ENCODE results near the gene IFNGR1.
"Not testable (repeated sequence)": the region's sequence is repeated elsewhere in the genome, so short reads cannot be mapped to it uniquely, and the experiment has no call there.

Gene IFNGR1

GRCh38 chr6:137218917-137219663 lies at the start of gene IFNGR1:
IFNGR1 (minus strand) TSS chr6:137219385; CDS start chr6:137219327, 58 bp downstream.
- DNase-seq, result peak; percentile 74

- DNase-seq, result no peak
Measured at GRCh38 chr6:137268911-137269310, 49.7 kb upstream of the IFNGR1 start.

- no peak for DNase-seq
Measured at GRCh38 chr6:137266309-137266586, 47.1 kb upstream of the IFNGR1 start.

GRCh38 chr6:137265561-137266308 lies 46.5 kb upstream of the IFNGR1 start:
- DNase-seq, result no peak

DNA sequence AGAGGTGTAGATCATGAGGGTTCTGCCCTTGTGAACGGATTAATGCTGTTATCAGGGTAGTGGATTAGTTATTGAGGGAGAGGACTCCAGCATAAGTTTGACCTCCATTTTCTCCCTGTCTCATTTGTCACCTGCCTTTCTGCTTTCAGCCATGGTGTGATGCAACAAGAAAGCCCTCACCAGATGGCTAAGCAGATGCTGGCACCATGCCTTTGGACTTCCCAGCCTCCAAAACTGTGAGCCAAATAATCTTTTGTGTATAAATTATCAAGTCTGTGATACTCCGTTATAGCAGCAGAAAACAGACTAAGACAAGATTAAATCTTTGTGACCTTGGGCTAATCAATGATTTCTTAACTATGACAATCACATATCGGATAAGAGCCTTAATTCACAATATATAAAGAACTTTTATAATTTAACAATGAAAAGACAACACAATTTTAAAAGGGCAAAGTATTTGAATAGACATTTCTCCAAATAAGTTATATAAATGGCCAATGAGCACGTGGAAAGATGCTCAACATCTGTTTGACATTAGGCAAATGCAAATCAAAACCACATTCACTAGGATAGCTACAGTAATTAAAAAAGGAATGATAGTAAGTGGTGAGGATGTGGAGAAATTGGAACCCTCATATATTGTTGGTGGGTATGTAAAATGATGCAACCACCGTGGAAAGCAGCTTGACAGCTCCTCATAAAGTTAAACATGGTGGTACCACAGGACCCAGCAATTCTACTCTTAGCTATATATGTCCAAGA lies 45.3 kb upstream of the IFNGR1 start:
- DNase-seq, result no peak

DNA sequence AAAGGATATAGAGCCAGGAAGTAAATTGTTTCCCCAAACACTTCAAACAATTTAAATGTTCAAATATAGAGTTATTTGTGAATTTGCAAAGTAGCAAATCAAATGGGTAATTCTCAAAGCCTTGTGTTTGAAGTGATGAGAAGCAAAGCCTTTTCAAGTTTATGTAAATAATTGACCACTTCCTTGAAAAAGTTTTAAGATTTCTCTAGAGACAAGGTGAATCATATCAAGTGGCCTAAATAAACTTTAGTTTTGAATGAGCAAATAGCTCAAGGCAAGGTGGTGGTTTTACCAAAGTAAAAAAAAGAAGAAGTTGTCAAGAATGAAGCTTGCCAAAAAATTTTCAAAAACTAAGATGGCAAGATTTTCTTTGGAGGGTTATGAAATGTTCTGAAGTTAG lies 42.6 kb upstream of the IFNGR1 start:
- no peak for DNase-seq

- no peak for DNase-seq
Measured at GRCh38 chr6:137261361-137261760, 42.2 kb upstream of the IFNGR1 start.

- DNase-seq, result no peak
Measured at GRCh38 chr6:137260217-137260616, 41.0 kb upstream of the IFNGR1 start.

GRCh38 chr6:137259349-137259748 lies 40.2 kb upstream of the IFNGR1 start:
- no peak for DNase-seq

DNA sequence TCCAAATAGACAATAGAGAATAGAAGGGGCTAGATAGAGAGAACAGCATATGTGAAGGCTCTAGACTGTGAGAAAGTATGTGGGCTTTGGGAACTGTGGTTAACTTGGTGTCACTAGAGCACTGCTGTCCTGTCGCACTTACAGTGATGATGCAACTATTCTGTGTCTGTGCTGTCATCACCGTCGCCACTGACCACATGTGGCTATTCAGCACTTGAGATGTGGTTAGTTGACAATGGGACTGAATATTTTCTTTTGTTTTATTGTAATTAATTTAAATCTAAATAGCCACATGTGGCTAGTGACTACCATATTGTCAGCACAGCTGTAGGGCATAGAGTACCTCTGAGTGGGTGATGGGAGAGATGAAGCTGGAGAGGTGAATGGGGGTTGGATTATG lies 39.0 kb upstream of the IFNGR1 start:
- DNase-seq, result no peak

GRCh38 chr6:137256350-137257103 lies 37.3 kb upstream of the IFNGR1 start:
- no peak for DNase-seq

DNA sequence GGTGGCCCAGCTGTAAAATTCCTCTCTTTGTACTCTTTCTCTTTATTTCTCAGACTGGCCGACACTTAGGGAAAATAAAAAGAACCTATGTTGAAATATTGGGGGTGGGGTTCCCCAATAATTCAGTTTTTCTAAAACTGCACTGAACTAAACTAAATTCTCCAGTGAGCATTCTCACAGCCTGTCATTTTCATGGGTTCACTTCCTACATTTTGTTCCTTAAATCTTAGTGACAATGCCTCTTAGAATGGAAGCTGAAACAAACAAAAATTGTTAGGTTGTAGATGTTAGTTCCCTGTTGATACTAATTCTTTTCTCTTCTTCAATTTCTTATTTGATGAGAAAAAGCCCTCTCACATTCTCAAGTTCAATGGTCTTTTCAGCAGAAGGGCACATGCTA lies 35.8 kb upstream of the IFNGR1 start:
- no peak for DNase-seq

GRCh38 chr6:137254430-137254829 lies 35.2 kb upstream of the IFNGR1 start:
- DNase-seq, result not testable (repeated sequence)

DNA sequence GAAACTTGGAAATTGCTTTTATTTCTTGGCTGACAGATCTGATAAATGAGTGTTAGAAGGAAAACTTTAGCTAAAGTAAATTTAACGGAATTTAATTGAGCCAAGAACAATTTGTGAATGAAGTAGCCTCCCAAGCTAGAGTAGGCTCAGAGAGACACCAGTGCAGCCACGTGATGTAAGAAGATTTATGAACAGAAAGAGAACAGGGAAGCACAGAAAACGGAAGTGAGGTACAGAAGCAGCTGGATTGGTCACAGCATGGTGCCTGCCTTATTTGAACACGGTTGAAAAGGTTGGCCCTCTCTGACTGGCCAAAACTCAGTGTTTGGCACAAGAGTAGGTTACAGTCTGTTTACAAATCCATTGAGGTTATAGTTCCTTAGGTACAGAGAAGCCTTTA lies 29.5 kb upstream of the IFNGR1 start:
- no peak for DNase-seq

GRCh38 chr6:137247724-137248123 lies 28.5 kb upstream of the IFNGR1 start:
- DNase-seq, result no peak

- no peak for DNase-seq
Measured at GRCh38 chr6:137246791-137247202, 27.6 kb upstream of the IFNGR1 start.

- DNase-seq, result no peak
Measured at GRCh38 chr6:137246164-137246563, 27.0 kb upstream of the IFNGR1 start.

DNA sequence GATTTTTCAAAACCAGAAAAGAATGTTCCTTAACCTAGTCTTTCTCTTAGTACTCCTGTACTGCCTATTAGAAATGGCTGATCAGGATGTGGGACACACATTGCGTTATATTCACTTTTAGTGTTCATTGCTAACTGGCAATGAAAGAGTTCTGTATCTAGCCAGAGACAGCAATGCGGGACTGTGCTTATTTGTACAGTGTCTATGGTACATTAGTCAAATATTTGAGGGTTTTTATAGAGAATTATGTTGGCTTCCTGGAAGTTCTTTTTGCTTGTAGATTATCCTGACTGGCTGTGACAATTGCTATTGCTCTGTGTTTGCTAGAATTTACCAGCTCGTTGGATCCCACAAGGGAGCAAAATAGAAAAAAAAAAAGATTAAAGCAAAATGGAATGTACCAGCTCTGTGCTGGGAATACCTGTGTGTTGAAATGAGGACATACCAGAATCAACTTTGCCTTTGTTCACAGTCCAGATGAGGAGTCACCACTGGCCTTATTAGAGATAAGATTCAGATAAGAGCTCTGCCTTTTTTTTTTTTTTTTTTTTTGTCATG lies 22.4 kb upstream of the IFNGR1 start:
- no peak for DNase-seq

- DNase-seq, result no peak
Measured at GRCh38 chr6:137240168-137240567, 21.0 kb upstream of the IFNGR1 start.

DNA sequence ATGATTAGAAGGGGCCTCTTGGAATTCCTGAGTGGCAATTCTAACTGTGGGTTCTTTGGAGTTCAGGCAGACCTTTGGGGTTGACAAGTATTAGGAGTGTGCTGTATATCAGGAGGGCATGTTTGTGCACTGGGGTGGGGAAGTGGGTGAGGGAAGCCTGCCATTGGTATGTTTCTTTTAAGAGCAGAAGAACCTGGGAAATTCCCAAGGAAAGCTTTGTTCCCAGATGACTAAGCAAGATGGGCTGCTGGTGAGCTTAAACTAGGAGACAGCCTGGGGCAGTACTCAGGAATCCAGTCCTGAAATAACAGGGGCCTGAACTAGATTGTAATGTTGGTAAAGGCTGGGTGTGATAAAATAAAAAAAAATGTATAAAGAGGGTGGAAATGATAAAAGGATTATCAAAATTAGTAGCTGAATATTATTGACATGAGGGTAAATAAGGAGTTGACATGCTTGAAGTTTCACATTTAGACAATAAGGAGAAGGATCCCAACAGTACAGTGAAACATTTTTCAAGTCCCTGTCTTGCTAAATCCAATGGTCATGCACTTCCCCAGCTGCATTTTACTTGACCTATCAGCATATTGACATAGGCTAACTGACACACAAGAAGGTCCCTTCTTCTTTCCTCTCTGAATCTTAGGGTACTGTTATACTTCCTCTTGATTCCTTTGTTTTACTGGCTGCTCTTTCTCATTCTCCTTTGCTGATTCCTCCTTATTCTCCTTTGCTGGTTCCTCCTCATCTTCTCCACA lies 18.4 kb upstream of the IFNGR1 start:
- no peak for DNase-seq

DNA sequence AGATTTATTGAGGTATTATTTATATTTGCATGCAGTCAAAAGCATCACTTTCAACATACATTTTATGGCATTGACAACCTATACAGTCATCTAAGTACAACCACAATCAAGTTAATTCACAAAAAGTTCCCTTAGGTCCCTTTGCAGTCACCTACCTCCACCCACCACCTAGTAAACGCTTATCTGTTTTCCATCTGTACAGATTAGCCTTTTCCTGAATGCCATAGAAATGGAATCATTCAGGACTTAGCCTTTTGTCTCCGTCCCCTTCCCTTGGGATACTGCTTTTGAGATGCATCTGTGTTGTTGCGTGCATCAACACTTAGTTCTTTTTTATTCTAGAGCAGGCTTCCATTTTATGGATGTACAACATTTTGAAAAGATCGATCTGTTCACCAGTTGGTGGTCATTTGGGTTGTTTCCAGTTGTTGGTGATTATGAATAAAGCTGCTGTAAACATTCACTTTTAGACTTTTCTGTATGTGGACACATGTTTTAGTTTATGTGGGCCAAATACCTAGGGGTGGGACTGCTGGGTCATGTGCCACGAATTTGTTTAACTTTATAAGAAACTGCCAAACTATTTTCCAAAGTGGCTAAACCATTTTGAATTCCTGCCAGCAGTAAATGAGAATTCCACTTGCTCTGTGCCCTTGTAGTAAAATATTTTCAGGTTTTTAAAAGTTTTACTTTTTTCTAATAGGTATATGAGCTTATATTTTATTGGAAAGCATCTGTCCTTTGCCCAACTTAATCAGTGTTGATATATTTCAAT lies 17.6 kb upstream of the IFNGR1 start:
- no peak for DNase-seq

Measured in NCI-H1092 (cell line).